Measurements from ENCODE around the gene ATOX1.

The ATOX1 gene

DNA sequence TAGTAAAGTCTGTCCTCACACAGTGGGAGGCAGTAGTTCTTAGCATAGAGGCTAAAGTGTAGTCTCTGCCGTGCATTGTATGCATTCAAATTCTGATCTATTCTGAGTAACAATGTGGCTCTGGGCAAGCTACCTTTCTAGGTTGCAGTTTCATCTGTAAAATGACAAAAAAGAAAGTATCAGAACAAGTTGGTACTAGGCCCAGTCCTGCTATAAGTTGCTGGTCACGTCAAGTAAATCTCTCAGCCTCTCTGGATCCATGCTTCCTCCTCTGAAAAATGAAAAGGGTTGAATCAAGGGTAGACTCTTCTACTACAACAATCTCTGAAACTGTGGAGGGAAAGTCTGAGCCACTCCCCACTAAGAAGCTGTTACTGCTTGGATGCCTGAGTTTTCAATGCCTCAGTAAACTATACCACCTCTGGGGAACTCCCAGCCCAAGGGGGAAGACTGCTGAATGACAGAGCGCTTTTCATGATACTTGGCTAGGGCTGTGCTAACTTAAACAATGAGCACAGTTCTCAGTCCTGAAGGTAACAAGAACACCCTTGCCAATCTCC lies 37.3 kb downstream of the ATOX1 start:
- Histone ChIP-seq H3K9ac (peak overlapping the region; percentile 52; the same call in 1 of the 2 replicates), H3K36me3 (ENCODE audit: insufficient read depth) (no peaks in the 10 kb centered on the region), H3K4me1 (ENCODE audit: low read depth, poor library complexity, severe bottlenecking) (peaks cover 40% of the 10 kb centered on the region), H3K27ac (peak overlapping the region; percentile 95), H3K4me3 (IDR thresholded peaks at IDR 0.05; ENCODE audit: insufficient read depth, low read depth, low read length) (no peak overlapping the region), H2AFZ (ENCODE audit: low read depth) (peak overlapping the region; percentile 38), H3K4me2 (peak overlapping the region; percentile 73), H3K79me2 (ENCODE audit: insufficient read depth, low read depth) (no peaks in the 10 kb centered on the region), H3K27me3 (ENCODE audit: insufficient read depth, low read depth) (no peaks in the 10 kb centered on the region), H4K20me1 (ENCODE audit: insufficient read depth) (no peaks in the 10 kb centered on the region)
- TF ChIP-seq, protein P1, sequence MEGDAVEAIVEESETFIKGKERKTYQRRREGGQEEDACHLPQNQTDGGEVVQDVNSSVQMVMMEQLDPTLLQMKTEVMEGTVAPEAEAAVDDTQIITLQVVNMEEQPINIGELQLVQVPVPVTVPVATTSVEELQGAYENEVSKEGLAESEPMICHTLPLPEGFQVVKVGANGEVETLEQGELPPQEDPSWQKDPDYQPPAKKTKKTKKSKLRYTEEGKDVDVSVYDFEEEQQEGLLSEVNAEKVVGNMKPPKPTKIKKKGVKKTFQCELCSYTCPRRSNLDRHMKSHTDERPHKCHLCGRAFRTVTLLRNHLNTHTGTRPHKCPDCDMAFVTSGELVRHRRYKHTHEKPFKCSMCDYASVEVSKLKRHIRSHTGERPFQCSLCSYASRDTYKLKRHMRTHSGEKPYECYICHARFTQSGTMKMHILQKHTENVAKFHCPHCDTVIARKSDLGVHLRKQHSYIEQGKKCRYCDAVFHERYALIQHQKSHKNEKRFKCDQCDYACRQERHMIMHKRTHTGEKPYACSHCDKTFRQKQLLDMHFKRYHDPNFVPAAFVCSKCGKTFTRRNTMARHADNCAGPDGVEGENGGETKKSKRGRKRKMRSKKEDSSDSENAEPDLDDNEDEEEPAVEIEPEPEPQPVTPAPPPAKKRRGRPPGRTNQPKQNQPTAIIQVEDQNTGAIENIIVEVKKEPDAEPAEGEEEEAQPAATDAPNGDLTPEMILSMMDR (conservative IDR thresholded peaks at IDR 0.05; ENCODE audit: low read depth, low read length), result no peak

DNA sequence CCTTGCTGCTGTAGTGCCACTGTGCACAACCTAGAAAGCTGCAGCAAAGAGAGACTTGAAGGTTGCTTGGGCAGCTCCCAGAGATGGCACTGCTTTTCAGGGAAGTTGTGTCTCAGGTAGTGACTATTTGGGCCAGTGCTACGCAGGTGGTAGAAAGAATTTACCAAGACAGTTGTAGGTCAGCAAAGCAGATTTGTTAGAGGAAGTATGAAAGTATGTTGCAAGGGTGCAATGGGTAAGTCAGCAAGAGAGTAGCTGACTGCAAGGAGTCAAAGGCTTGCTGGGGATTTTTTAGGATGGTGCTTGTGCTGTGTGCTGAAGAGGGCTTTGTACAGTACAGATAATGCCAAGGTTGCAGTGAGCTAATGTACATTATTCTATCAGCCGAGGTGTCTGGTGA lies 38.2 kb downstream of the ATOX1 start:
- H4K20me1 ChIP-seq (ENCODE audit: insufficient read depth), result no peaks in the 10 kb centered on the region
- H3K79me2 ChIP-seq (ENCODE audit: insufficient read depth, low read depth), result no peaks in the 10 kb centered on the region
- H2AFZ ChIP-seq (ENCODE audit: low read depth), result no peak overlapping the region
- H3K27me3 ChIP-seq (ENCODE audit: insufficient read depth, low read depth), result no peaks in the 10 kb centered on the region
- H3K4me1 ChIP-seq (ENCODE audit: low read depth, poor library complexity, severe bottlenecking), result peaks cover 40% of the 10 kb centered on the region
- no peak overlapping the region for H3K9ac ChIP-seq
- H3K4me2 ChIP-seq, result peak overlapping the region; percentile 73; the same call in 1 of the 2 replicates
- TF ChIP-seq, protein P1 (conservative IDR thresholded peaks at IDR 0.05; ENCODE audit: low read depth, low read length), result no peak
- no peak overlapping the region; the same call in 1 of the 2 replicates for H3K27ac ChIP-seq
- no peak overlapping the region for H3K4me3 ChIP-seq (IDR thresholded peaks at IDR 0.05; ENCODE audit: insufficient read depth, low read depth, low read length)
- no peaks in the 10 kb centered on the region for H3K36me3 ChIP-seq (ENCODE audit: insufficient read depth)

DNA sequence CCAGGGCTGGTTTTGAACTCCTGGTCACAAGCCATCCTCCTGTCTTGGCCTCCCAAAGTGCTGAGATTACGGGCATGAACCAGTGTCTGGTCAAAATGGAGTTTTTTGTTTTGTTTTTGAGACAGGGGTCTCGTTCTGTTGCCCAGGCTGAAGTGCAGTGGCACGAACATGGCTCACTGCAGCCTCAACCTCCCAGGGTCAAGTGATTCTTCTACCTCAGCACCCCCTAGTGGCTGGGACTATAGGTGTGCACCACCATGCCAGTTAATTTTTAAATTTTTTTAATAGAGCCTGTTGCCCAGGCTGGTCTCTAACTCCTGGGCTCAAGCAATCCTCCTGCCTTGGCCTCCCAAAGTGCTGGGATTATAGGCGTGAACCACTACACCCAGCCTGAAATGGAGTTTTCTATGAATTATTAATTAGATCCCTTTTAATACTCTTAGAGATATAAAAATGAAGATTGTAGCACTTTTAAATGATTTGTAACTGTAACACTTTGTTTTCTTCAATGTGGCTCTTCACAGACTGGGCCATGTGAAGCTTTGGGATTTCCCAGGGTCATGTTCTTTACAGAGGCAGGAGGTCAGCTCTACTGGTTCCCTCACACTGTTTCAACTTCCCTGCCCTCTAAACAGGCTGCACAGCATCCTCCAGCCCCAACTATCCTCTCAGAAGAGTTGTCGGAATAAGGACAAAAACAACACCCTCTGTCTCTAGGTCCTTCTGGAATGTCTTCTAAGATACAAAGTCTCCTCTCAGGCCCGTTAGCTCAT lies 39.0 kb downstream of the ATOX1 start:
- no peaks in the 10 kb centered on the region for H3K27me3 ChIP-seq (ENCODE audit: insufficient read depth, low read depth)
- H2AFZ ChIP-seq (ENCODE audit: low read depth), result no peak overlapping the region
- H3K36me3 ChIP-seq (ENCODE audit: insufficient read depth), result no peaks in the 10 kb centered on the region
- no peak overlapping the region for H3K4me3 ChIP-seq (IDR thresholded peaks at IDR 0.05; ENCODE audit: insufficient read depth, low read depth, low read length)
- peaks cover 40% of the 10 kb centered on the region for H3K4me1 ChIP-seq (ENCODE audit: low read depth, poor library complexity, severe bottlenecking)
- H3K79me2 ChIP-seq (ENCODE audit: insufficient read depth, low read depth), result no peaks in the 10 kb centered on the region
- TF ChIP-seq, protein P1 (conservative IDR thresholded peaks at IDR 0.05; ENCODE audit: low read depth, low read length), result peak; percentile 40
- no peak overlapping the region for H3K9ac ChIP-seq
- no peak overlapping the region for H3K4me2 ChIP-seq
- H4K20me1 ChIP-seq (ENCODE audit: insufficient read depth), result no peaks in the 10 kb centered on the region
- H3K27ac ChIP-seq, result no peak overlapping the region

DNA sequence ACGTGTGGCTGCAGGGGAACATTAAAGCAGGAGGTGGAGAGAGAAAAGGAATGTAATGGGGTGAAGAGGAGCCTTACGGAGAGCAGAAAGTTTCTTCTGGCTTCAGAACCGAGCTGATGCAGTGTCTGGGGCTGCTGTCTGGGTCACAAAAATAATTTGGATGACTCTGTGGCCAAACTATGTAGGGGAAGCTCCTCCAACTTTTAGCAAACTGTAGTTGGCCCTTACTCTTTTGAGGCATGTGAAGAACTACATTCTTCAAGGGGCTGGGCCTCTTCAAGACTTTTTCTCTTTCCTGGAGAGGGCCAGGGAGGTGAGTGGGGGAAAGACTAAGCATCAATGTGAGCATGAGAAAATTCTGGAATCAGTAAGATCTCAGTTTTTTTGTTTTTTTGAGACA lies 39.8 kb downstream of the ATOX1 start:
- Histone ChIP-seq H3K4me3 (IDR thresholded peaks at IDR 0.05; ENCODE audit: insufficient read depth, low read depth, low read length) (no peak overlapping the region), H4K20me1 (ENCODE audit: insufficient read depth) (no peaks in the 10 kb centered on the region), H3K27ac (no peak overlapping the region), H3K4me2 (no peak overlapping the region), H3K4me1 (ENCODE audit: low read depth, poor library complexity, severe bottlenecking) (peaks cover 38% of the 10 kb centered on the region), H2AFZ (ENCODE audit: low read depth) (no peak overlapping the region), H3K36me3 (ENCODE audit: insufficient read depth) (no peaks in the 10 kb centered on the region), H3K79me2 (ENCODE audit: insufficient read depth, low read depth) (no peaks in the 10 kb centered on the region), H3K27me3 (ENCODE audit: insufficient read depth, low read depth) (no peaks in the 10 kb centered on the region), H3K9ac (no peak overlapping the region)
- TF ChIP-seq, protein P1 (conservative IDR thresholded peaks at IDR 0.05; ENCODE audit: low read depth, low read length), result no peak
